Kidney (tissue), 14 donors: ENCODE measurements around the gene KLHL21. TPM values are rescaled to one million over a fixed set of nuclear protein-coding genes. Genes with fewer than 3 reads are reported as not detected.
"Not testable (repeated sequence)": the region's sequence is repeated elsewhere in the genome, so short reads cannot be mapped to it uniquely, and the experiment has no call there.

ENCODE experiments used
- DNase-seq, 5 donors: peaks; one replicate each; pipeline ENCODE4 v3.0.0-alpha.2; 2013 to 2020
- FAIRE-seq: peaks from 2 replicates; lab custom pipeline; 2012; peaks lifted over from hg19 to GRCh38; lab: Jason Lieb, UNC
- H3K27ac ChIP-seq, 2 donors: one replicate each; pipeline ENCODE4 v1.7.0; 2013; ENCODE audit warnings: low read depth in 2 of 2, low read length in 2 of 2, inconsistent platforms in 1 of 2
- H3K27me3 ChIP-seq: one replicate; pipeline ENCODE4 v1.7.1; 2013; ENCODE audit warnings: low read length, inconsistent platforms; ENCODE audit not compliant: control insufficient read depth, insufficient read depth
- H3K36me3 ChIP-seq, 3 donors: one replicate each; pipeline versions ENCODE4 v1.7.0 to v1.7.1; 2013; ENCODE audit warnings: low read length in 3 of 3, control low read depth in 1 of 3, inconsistent platforms in 1 of 3; ENCODE audit not compliant: insufficient read depth in 3 of 3, control insufficient read depth in 2 of 3
- H3K4me1 ChIP-seq, 3 donors: one replicate each; pipeline versions ENCODE4 v1.7.0 to v1.7.1; 2013; ENCODE audit warnings: low read length in 3 of 3, inconsistent platforms in 1 of 3, low read depth in 1 of 3; ENCODE audit not compliant: control insufficient read depth in 2 of 3, insufficient read depth in 2 of 3
- H3K4me3 ChIP-seq, 3 donors: one replicate each; pipeline versions ENCODE4 v1.7.0 to v1.8.1; 2013; ENCODE audit warnings: low read length in 3 of 3, control low read depth in 1 of 3, inconsistent platforms in 1 of 3
- H3K9ac ChIP-seq, 3 donors: one replicate each; pipeline versions ENCODE4 v1.7.0 to v1.7.1; 2013; ENCODE audit warnings: low read length in 3 of 3, control low read depth in 1 of 3, inconsistent platforms in 1 of 3
- H3K9me3 ChIP-seq, 3 donors: one replicate each; pipeline versions ENCODE4 v1.7.0 to v1.7.1; 2013; ENCODE audit warnings: low read length in 3 of 3, control low read depth in 1 of 3, inconsistent platforms in 1 of 3; ENCODE audit not compliant: control insufficient read depth in 2 of 3, insufficient read depth in 1 of 3
- CTCF ChIP-seq: IDR thresholded peaks from 3 replicates; pipeline ENCODE4 v1.5.1; 2012; ENCODE audit warnings: mild to moderate bottlenecking, moderate library complexity, borderline replicate concordance; ENCODE audit not compliant: insufficient read depth; ENCODE audit errors: extremely low read depth
- intact Hi-C: fragments of 100-400 bp; cut with DNase I; formaldehyde crosslinking; loops from one replicate; pipeline ENCODE4 v1.11.1; 2022
- polyA plus RNA-seq: library from polyadenylated mRNA; stranded (reverse); fragments of 350-450 nt; fragmentation: Illumina TruSeq; extraction: RNeasy Lipid Tissue Mini Kit (QIAGEN cat#74804); gene quantifications from one replicate; pipeline ENCODE4 v1.2.3, GENCODE V29; 2014; ENCODE audit warnings: low read depth, low replicate concordance; ENCODE audit not compliant: insufficient read depth
- total RNA-seq: library from RNA; stranded (reverse); fragmentation: NEBNext Ultra II Directional; extraction: Animal tissue kit (Norgen Biotek cat#: 25700); gene quantifications from one replicate; pipeline ENCODE4 v1.2.1, GENCODE V29; 2021
- donor health status: control.
- donor health status: control.
- donor health status: control.
- donor health status: control.
- donor health status: control.
- donor health status: DM: yes; HTN: yes; CAD: no.
- donor health status: Normal renal cell carcinoma (clear cell type).

The KLHL21 gene
- total and polyA plus RNA-seq, 2 donors from 2014 or later = 13.9 to 25.0 TPM

GRCh38 chr1:6646499-6647148 is 44.0 kb upstream of the KLHL21 start:
- Histone ChIP-seq H3K9me3 (no peaks in the 10 kb centered on the region), H3K4me1 (peaks cover 0 to 8% (median 4%) of the 10 kb centered on the region in 3 donors), H3K4me3 (no peak overlapping the region), H3K36me3 (peaks cover 3 to 19% (median 15%) of the 10 kb centered on the region in 3 donors), H3K9ac (no peak overlapping the region), H3K27me3 (no peaks in the 10 kb centered on the region), H3K27ac (no peak overlapping the region)
- DNase-seq = peak in 3 of 5 donors; percentile 62 to 85 (median 81)
- intact Hi-C loops = no loop called here
- peak; percentile 47 for FAIRE-seq
- peak; percentile 58 for TF ChIP-seq CTCF

DNA sequence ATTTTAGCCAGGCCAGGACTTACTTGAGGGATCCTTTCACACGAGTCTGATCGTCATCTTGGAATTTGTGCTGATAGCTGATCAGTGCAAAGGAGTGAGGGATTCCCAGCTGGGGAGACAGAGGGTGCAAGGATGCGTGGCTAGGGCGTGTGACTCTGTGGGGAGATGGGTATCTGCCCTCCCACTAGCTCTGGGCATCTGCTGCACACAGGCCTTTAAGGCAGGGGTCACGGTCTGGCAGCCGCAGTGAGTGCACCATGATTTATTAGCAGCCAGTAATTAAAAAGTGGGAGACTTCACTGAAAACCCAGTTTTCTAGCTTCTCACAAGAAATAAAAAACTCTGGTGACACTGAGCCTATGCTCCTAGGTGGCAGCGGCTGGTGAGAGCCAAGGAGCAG is 42.3 kb upstream of the KLHL21 start:
- FAIRE-seq (no peak), DNase-seq (peak in 4 of 5 donors; percentile 82 to 85 (median 83))
- Histone ChIP-seq H3K4me1 (peaks cover 0 to 2% (median 0%) of the 10 kb centered on the region in 3 donors), H3K9me3 (no peaks in the 10 kb centered on the region), H3K27ac (no peak overlapping the region), H3K27me3 (no peaks in the 10 kb centered on the region), H3K4me3 (no peak overlapping the region), H3K9ac (no peak overlapping the region), H3K36me3 (peaks cover 2 to 25% (median 17%) of the 10 kb centered on the region in 3 donors)
- no peak for TF ChIP-seq CTCF
- intact Hi-C loops = no loop called here

GRCh38 chr1:6640867-6641266 is 38.2 kb upstream of the KLHL21 start:
- H3K4me3 ChIP-seq, H3K27me3 ChIP-seq, H3K9me3 ChIP-seq, DNase-seq, H3K27ac ChIP-seq, FAIRE-seq, H3K4me1 ChIP-seq, intact Hi-C loops, H3K9ac ChIP-seq: not testable (repeated sequence)
- peaks cover 2 to 48% (median 45%) of the 10 kb centered on the region in 3 donors for H3K36me3 ChIP-seq

GRCh38 chr1:6638226-6638625 is 35.6 kb upstream of the KLHL21 start:
- peaks cover 0 to 4% (median 0%) of the 10 kb centered on the region in 3 donors for H3K4me1 ChIP-seq
- no peak overlapping the region for H3K4me3 ChIP-seq
- H3K9ac ChIP-seq = no peak overlapping the region
- no peak overlapping the region for H3K27ac ChIP-seq
- H3K27me3 ChIP-seq = no peaks in the 10 kb centered on the region
- intact Hi-C loops = no loop called here
- peaks cover 2 to 41% (median 40%) of the 10 kb centered on the region in 3 donors for H3K36me3 ChIP-seq
- no peaks in the 10 kb centered on the region for H3K9me3 ChIP-seq
- peak in 1 of 5 donors; percentile 87 for DNase-seq
- FAIRE-seq = no peak
- TF ChIP-seq CTCF = no peak
